ENCODE measurements around the gene LRRC34. TPM values are rescaled to one million over a fixed set of nuclear protein-coding genes. Genes with fewer than 3 reads are reported as not detected.

Gene LRRC34
- total RNA-seq, 2 donors from 2014 or later, result 3.4 TPM; not detected in 1

DNA sequence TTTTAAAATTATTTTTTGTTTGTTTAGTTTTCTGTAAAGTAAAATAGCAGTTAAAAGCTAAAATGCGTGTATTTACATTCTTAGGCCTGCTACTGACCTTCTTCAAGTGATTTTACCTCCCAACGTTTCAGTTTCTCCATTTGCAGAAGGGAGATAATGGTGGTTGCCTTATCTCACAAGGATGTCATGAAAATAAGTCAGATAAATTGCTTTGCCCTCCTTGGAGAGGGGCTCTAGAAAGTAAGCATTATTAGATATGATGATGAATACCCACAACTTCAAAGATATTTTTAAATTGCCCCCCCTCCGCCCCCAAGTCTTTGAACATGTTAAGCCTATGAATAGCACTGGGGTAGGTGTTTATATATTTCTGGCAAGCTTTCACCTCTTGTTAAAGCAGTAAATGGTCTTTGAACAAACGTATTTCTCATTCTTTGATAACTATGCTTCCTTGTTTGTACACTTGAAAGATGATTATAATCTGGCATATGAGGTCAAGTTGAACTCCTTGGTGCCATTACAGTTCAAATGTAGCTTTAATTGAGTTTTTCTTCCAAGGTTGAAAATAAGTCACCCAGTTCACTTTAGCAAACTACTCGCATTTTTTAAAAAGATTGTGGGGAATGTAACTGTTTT is 54.2 kb downstream of the LRRC34 start:
- Histone ChIP-seq H3K9me3 (no peaks in the 10 kb centered on the region), H3K36me3 (replicated peaks in 1 of 2; ENCODE audit: insufficient read depth in 1 of 2, low read depth in 2 of 2) (no peaks in the 10 kb centered on the region), H3K4me1 (no peaks in the 10 kb centered on the region), H3K27ac (no peak overlapping the region), H3K4me3 (no peak overlapping the region), H3K27me3 (no peaks in the 10 kb centered on the region)
- intact Hi-C loops (cut with DNase I), result no loop called here
- ATAC-seq, result no peak
- WGBS, 2 donors, result 48 to 49% methylated on average over 5 of the region's 5 CpGs
- no peak for DNase-seq
- TF ChIP-seq POLR2A (IDR thresholded peaks at IDR 0.05), result no peak
- TF ChIP-seq, protein P1, sequence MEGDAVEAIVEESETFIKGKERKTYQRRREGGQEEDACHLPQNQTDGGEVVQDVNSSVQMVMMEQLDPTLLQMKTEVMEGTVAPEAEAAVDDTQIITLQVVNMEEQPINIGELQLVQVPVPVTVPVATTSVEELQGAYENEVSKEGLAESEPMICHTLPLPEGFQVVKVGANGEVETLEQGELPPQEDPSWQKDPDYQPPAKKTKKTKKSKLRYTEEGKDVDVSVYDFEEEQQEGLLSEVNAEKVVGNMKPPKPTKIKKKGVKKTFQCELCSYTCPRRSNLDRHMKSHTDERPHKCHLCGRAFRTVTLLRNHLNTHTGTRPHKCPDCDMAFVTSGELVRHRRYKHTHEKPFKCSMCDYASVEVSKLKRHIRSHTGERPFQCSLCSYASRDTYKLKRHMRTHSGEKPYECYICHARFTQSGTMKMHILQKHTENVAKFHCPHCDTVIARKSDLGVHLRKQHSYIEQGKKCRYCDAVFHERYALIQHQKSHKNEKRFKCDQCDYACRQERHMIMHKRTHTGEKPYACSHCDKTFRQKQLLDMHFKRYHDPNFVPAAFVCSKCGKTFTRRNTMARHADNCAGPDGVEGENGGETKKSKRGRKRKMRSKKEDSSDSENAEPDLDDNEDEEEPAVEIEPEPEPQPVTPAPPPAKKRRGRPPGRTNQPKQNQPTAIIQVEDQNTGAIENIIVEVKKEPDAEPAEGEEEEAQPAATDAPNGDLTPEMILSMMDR (IDR thresholded peaks at IDR 0.05), result no peak

DNA sequence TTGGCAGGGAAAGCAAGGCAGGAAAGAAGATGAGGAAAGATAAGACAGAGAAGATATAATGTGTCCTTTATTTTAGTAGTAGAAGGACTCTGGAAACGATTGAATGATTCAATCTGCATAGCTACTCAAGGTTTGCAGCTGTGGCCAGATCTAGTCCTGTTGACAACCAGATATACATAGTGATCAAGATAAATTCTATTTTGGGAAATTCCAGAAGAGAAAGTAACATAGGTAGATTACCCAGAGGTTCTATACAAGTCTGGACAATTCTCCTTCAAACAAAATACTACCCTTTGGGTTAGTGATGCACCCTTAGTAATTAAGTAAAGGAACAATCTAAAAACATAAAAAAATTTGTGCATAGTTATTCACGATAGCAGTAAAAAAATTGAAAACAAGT is 57.2 kb downstream of the LRRC34 start:
- ATAC-seq, result no peak
- H3K4me1 ChIP-seq, result no peaks in the 10 kb centered on the region
- WGBS, 2 donors, result 51 to 59% methylated on average over 2 of the region's 2 CpGs

DNA sequence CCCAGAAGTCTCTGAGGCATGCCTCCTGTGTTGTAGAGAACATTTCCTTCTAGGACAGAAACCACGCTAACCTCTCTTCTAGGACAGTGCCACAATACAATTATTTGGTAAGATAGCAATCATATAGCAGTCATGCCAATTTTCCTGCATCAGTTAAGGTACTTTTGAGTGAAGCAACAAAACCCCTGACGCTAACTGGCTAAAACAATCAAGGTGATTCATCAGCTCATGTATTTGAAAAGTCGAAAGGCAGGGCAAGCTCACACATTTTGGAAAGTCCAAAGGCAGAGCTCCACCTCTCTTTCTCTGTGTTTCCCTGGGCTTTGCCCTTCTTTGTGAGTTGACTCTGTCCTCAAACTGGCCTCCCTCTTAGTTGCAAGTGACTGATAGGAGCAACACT is 58.0 kb downstream of the LRRC34 start:
- no peaks in the 10 kb centered on the region for H3K36me3 ChIP-seq (replicated peaks in 1 of 2; ENCODE audit: insufficient read depth in 1 of 2, low read depth in 2 of 2)
- 83 to 91% methylated on average over 3 of the region's 3 CpGs for WGBS, 2 donors
- H3K27ac ChIP-seq, result no peak overlapping the region
- no peak for ATAC-seq
- no peak overlapping the region for H3K4me3 ChIP-seq
- no peaks in the 10 kb centered on the region for H3K4me1 ChIP-seq
- H3K27me3 ChIP-seq, result no peaks in the 10 kb centered on the region
- no peak for DNase-seq
- TF ChIP-seq, protein P1 (IDR thresholded peaks at IDR 0.05), result no peak
- no peak for TF ChIP-seq POLR2A (IDR thresholded peaks at IDR 0.05)
- H3K9me3 ChIP-seq, result no peaks in the 10 kb centered on the region
- intact Hi-C loops (cut with DNase I), result no loop called here

More for the DNA sequence above, 57.2 kb downstream of the LRRC34 start:
- Histone ChIP-seq H3K36me3 (replicated peaks in 1 of 2; ENCODE audit: insufficient read depth in 1 of 2, low read depth in 2 of 2) (no peaks in the 10 kb centered on the region), H3K4me3 (no peak overlapping the region), H3K27ac (no peak overlapping the region), H3K27me3 (no peaks in the 10 kb centered on the region), H3K9me3 (no peaks in the 10 kb centered on the region)
- DNase-seq, result no peak
- TF ChIP-seq, protein P1 (IDR thresholded peaks at IDR 0.05), result no peak
- TF ChIP-seq POLR2A (IDR thresholded peaks at IDR 0.05), result no peak
- intact Hi-C loops (cut with DNase I), result no loop called here

DNA sequence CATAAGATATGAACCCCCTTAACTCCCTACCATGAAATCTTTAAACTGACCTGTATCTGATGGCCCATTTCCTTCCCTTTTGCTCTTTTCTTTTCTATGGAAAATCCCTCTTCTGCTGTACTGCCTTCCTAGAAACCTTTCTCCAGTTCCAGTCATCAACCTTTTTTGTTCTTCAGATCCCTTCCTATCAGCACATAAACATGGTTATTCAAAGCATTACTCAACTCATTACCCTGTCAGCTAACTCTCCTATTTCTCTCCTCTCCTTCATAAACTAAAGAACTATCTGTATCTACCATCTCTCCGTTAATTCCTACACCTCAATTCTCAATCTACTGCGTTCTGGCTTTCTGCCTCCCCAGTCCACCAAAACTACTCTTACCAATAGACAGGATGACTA is 60.8 kb downstream of the LRRC34 start:
- Histone ChIP-seq H3K4me1 (no peaks in the 10 kb centered on the region), H3K36me3 (replicated peaks in 1 of 2; ENCODE audit: insufficient read depth in 1 of 2, low read depth in 2 of 2) (no peaks in the 10 kb centered on the region), H3K27ac (no peak overlapping the region), H3K9me3 (no peaks in the 10 kb centered on the region), H3K27me3 (no peaks in the 10 kb centered on the region), H3K4me3 (no peak overlapping the region)
- ATAC-seq (no peak), DNase-seq (no peak)
- TF ChIP-seq, protein P1 (IDR thresholded peaks at IDR 0.05), result no peak
- no peak for TF ChIP-seq POLR2A (IDR thresholded peaks at IDR 0.05)
- 89 to 100% methylated on average over 2 of the region's 2 CpGs for WGBS, 2 donors
- intact Hi-C loops (cut with DNase I), result no loop called here

DNA sequence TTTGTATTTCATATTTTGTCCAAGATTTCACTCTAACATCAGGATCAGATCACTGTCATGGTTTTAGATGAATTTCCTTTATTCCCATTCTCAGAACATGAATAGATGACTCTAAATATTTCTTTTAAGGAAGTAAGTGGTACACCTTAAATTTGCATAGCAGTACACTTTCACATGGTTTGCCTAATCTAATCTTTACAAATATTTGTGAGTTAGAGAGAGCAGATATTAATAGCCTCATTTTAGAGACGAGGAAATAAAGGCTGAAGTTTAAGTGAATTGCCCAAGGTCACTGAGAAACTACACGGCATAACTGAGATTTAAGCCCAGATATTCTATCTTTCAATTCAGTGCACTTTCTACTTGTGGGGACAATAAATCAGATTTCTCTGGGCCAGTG is 62.0 kb downstream of the LRRC34 start:
- DNase-seq (no peak), ATAC-seq (no peak)
- H3K4me1 ChIP-seq, result no peaks in the 10 kb centered on the region
- no peak overlapping the region for H3K27ac ChIP-seq
- no peaks in the 10 kb centered on the region for H3K9me3 ChIP-seq
- H3K36me3 ChIP-seq (replicated peaks in 1 of 2; ENCODE audit: insufficient read depth in 1 of 2, low read depth in 2 of 2), result no peaks in the 10 kb centered on the region
- H3K4me3 ChIP-seq, result no peak overlapping the region
- no peaks in the 10 kb centered on the region for H3K27me3 ChIP-seq
- intact Hi-C loops (cut with DNase I), result no loop called here
- TF ChIP-seq, protein P1 (IDR thresholded peaks at IDR 0.05), result no peak
- no peak for TF ChIP-seq POLR2A (IDR thresholded peaks at IDR 0.05)
- 10 to 11% methylated on average over 2 of the region's 2 CpGs for WGBS, 2 donors

All from body of pancreas (tissue), 4 donors.